ENCODE data around the gene SND1.

SND1 gene

DNA sequence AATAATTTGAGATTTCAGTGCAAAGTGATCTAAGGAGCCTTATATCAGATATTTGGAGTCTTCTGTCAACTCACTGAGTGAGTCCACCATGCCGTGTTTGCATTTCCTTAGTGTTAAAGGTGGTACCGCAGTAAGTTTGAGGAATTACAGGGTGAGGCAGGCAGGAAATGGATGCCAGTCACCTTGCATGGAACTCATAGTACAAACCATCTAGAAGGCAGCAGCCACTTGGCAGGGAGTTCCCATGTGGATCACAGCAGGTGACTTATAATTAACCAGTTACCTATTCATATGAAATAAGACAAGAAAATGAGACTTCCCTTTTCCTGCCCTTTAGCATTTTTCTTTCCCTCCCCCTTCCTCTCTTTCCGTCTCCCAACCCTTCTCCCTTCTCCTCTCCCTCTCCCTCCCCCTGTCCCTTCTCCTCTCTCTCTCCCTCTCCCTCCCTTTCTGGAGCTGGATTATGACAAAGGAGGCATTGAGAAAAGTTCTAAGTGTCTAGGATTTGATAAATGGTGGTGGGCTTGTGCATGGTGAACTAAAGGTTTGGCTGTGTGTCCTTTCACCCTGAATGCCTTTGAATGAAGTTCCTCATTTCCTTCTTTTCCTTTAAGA is 285.2 kb downstream of the SND1 start:
- no peak overlapping the region for H3K4me3 ChIP-seq (replicated peaks; ENCODE audit: insufficient read depth, low read length)
- H3K27ac ChIP-seq (replicated peaks), result no peak overlapping the region
- H3K27me3 ChIP-seq (ENCODE audit: insufficient read depth, poor library complexity, severe bottlenecking), result no peaks in the 10 kb centered on the region
- no peak for TF ChIP-seq POLR2AphosphoS5 (IDR thresholded peaks at IDR 0.05; ENCODE audit: low read depth)
- TF ChIP-seq GABPA (IDR thresholded peaks at IDR 0.05; ENCODE audit: low read depth), result no peak
- TF ChIP-seq, protein P1, sequence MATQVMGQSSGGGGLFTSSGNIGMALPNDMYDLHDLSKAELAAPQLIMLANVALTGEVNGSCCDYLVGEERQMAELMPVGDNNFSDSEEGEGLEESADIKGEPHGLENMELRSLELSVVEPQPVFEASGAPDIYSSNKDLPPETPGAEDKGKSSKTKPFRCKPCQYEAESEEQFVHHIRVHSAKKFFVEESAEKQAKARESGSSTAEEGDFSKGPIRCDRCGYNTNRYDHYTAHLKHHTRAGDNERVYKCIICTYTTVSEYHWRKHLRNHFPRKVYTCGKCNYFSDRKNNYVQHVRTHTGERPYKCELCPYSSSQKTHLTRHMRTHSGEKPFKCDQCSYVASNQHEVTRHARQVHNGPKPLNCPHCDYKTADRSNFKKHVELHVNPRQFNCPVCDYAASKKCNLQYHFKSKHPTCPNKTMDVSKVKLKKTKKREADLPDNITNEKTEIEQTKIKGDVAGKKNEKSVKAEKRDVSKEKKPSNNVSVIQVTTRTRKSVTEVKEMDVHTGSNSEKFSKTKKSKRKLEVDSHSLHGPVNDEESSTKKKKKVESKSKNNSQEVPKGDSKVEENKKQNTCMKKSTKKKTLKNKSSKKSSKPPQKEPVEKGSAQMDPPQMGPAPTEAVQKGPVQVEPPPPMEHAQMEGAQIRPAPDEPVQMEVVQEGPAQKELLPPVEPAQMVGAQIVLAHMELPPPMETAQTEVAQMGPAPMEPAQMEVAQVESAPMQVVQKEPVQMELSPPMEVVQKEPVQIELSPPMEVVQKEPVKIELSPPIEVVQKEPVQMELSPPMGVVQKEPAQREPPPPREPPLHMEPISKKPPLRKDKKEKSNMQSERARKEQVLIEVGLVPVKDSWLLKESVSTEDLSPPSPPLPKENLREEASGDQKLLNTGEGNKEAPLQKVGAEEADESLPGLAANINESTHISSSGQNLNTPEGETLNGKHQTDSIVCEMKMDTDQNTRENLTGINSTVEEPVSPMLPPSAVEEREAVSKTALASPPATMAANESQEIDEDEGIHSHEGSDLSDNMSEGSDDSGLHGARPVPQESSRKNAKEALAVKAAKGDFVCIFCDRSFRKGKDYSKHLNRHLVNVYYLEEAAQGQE (IDR thresholded peaks at IDR 0.05; ENCODE audit: insufficient replicate concordance, low read depth), result no peak
- TF ChIP-seq SPI1 (IDR thresholded peaks at IDR 0.05; ENCODE audit: borderline replicate concordance, low read depth), result no peak
- TF ChIP-seq, protein P2, sequence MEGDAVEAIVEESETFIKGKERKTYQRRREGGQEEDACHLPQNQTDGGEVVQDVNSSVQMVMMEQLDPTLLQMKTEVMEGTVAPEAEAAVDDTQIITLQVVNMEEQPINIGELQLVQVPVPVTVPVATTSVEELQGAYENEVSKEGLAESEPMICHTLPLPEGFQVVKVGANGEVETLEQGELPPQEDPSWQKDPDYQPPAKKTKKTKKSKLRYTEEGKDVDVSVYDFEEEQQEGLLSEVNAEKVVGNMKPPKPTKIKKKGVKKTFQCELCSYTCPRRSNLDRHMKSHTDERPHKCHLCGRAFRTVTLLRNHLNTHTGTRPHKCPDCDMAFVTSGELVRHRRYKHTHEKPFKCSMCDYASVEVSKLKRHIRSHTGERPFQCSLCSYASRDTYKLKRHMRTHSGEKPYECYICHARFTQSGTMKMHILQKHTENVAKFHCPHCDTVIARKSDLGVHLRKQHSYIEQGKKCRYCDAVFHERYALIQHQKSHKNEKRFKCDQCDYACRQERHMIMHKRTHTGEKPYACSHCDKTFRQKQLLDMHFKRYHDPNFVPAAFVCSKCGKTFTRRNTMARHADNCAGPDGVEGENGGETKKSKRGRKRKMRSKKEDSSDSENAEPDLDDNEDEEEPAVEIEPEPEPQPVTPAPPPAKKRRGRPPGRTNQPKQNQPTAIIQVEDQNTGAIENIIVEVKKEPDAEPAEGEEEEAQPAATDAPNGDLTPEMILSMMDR (IDR thresholded peaks at IDR 0.05; ENCODE audit: insufficient read depth, low read length), result no peak
- no peak for DNase-seq (ENCODE audit: low read depth in 1 of 2, low spot score in 1 of 2)

DNA sequence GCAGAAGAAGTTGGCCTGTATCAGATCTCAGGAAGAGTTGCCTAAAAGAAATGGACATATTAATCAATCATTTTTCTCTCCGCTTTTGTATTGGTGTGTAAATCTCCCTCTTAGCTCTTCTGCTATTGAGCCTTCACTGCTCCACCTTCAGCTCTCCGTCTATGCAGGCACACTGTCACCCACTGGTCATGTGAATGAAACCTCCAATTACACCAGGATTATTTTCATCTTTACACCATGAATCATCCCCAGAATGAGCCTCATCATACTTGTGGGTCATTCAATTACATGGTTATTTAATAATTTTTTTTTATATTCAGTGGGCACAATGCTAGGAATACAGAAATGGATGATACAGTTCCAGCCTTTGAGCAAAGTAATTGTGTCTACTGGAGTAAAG is 286.6 kb downstream of the SND1 start:
- DNase-seq (ENCODE audit: low read depth in 1 of 2, low spot score in 1 of 2), result no peak
- TF ChIP-seq GABPA (IDR thresholded peaks at IDR 0.05; ENCODE audit: low read depth) (no peak), SPI1 (IDR thresholded peaks at IDR 0.05; ENCODE audit: borderline replicate concordance, low read depth) (no peak), POLR2AphosphoS5 (IDR thresholded peaks at IDR 0.05; ENCODE audit: low read depth) (no peak)
- TF ChIP-seq, protein P1 (IDR thresholded peaks at IDR 0.05; ENCODE audit: insufficient replicate concordance, low read depth), result no peak
- TF ChIP-seq, protein P2 (IDR thresholded peaks at IDR 0.05; ENCODE audit: insufficient read depth, low read length), result no peak

DNA sequence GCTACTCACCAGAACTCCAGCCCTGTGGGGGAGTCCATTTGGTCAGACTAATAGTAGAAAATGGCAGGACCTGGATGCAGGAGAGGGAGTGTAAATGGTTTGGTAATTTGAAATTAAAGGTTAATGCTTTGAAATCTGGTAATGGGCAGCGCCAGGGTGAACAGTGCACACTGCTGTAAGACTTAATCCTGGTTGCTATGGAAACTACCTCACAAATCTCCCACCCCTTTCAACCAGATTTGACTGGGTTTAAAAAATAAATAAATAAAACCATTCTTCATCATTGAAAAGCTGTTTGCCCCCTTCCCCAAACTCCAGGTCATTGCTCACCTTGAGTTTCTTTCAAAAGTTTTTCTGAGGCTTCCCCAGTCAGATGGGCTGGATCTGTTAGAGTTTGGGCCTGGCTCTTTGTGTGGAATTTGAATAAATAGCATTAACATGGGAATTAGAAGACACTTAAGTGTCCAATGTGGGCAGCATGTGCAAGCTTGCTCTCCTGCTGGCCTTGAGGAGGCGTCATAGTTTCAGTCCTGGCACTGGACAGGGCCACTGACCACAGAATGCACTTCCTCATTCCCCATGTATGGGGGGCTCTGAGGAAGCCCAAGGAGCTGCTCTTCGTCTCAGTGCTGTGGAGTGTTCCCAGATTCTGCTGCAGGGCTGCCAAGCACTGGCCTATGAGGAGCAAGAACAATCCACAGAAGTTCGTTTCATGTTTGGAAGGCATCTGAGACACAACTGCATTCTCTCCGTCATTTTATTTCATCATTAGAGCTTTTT is 288.6 kb downstream of the SND1 start:
- Histone ChIP-seq H3K27me3 (ENCODE audit: insufficient read depth, poor library complexity, severe bottlenecking) (no peaks in the 10 kb centered on the region), H3K27ac (replicated peaks) (no peak overlapping the region), H3K4me3 (replicated peaks; ENCODE audit: insufficient read depth, low read length) (no peak overlapping the region)
- no peak for TF ChIP-seq GABPA (IDR thresholded peaks at IDR 0.05; ENCODE audit: low read depth)
- TF ChIP-seq POLR2AphosphoS5 (IDR thresholded peaks at IDR 0.05; ENCODE audit: low read depth), result no peak
- TF ChIP-seq, protein P2 (IDR thresholded peaks at IDR 0.05; ENCODE audit: insufficient read depth, low read length), result no peak
- TF ChIP-seq, protein P1 (IDR thresholded peaks at IDR 0.05; ENCODE audit: insufficient replicate concordance, low read depth), result no peak
- TF ChIP-seq SPI1 (IDR thresholded peaks at IDR 0.05; ENCODE audit: borderline replicate concordance, low read depth), result 0 out of 2 replicates have a peak, but pooled peaks have one; percentile 19
- DNase-seq (ENCODE audit: low read depth in 1 of 2, low spot score in 1 of 2), result no peak

More for the DNA sequence above, 286.6 kb downstream of the SND1 start:
- no peak overlapping the region for H3K27ac ChIP-seq (replicated peaks)
- no peaks in the 10 kb centered on the region for H3K27me3 ChIP-seq (ENCODE audit: insufficient read depth, poor library complexity, severe bottlenecking)
- H3K4me3 ChIP-seq (replicated peaks; ENCODE audit: insufficient read depth, low read length), result no peak overlapping the region

Data from HL-60 (cell line).